GM19324 (cell line): ENCODE measurements around the gene TNS3.

Experiments
- ATAC-seq: cut with Tn5 transposase; IDR thresholded peaks from one replicate; pipeline ENCODE4 v1.9.1; 2021; ENCODE audit warnings: mild to moderate bottlenecking, moderate library complexity; ENCODE audit not compliant: unreplicated experiment, low FRiP score

Gene TNS3

GRCh38 chr7:47254081-47254977 is 327.6 kb downstream of the TNS3 start:
- ATAC-seq, result peak; percentile 82

DNA sequence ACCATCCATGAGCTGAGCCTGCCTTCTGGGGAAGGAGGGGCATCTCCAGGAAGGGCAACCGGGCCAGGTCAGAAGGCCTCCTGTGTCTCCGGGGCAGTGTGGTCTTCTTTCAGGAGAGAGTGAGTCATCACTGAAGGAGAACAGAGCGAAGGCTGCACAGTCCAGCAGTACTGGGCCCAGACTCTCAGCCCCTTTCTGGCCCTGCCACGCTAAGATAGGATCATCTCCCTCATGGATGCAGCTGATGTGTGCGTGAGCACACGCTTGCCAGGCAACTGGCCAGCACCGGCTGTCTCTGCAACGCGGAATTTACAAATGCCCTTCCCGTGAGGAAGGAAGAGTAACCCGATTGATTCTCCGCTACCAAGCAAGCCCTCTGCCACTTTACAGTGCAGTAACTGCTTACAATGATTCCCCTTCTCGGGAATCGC is 328.2 kb downstream of the TNS3 start:
- peak; percentile 22 for ATAC-seq

DNA sequence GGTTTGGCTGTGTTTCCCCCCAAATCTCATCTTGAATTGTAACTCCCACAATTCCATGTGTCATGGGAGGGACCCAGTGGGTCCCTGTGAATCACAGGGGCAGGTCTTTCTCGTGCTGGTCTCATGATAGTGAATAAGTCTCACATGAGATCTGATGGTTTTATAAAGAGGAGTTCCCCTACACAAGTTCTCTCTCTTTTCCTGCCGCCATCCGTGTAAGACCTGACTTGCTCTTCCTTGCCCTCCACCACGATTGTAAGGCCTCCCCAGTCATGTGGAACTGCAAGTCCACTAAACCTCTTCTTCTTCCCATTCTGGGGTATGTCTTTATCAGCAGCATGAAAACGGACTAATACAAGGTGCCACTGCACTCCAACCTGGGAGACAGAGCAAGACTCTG is 329.2 kb downstream of the TNS3 start:
- ATAC-seq, result no peak

- no peak for ATAC-seq
Measured at GRCh38 chr7:47249361-47249760, 332.6 kb downstream of the TNS3 start.

DNA sequence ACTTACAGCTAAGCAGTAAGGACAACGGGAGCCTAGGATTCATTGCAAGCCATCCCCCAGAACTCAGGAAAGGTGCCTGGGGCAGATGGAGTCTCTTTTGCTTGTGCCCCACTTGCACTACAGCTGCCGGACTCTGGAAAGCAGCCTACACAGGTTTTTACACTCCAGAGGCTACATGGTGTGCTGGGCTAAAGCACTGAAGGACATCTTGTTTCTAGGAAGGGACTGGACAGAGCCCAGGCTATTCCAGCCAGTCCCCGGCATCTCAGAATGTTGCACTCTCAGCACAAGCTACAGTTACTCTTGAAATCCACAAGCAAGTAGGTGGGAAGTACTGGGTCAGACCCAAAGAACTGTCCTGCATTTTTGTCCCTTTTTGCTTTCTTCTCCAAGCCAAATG is 333.1 kb downstream of the TNS3 start:
- ATAC-seq, result no peak

- ATAC-seq, result no peak
Measured at GRCh38 chr7:47247132-47247531, 334.8 kb downstream of the TNS3 start.

- no peak for ATAC-seq
Measured at GRCh38 chr7:47244692-47245091, 337.2 kb downstream of the TNS3 start.

DNA sequence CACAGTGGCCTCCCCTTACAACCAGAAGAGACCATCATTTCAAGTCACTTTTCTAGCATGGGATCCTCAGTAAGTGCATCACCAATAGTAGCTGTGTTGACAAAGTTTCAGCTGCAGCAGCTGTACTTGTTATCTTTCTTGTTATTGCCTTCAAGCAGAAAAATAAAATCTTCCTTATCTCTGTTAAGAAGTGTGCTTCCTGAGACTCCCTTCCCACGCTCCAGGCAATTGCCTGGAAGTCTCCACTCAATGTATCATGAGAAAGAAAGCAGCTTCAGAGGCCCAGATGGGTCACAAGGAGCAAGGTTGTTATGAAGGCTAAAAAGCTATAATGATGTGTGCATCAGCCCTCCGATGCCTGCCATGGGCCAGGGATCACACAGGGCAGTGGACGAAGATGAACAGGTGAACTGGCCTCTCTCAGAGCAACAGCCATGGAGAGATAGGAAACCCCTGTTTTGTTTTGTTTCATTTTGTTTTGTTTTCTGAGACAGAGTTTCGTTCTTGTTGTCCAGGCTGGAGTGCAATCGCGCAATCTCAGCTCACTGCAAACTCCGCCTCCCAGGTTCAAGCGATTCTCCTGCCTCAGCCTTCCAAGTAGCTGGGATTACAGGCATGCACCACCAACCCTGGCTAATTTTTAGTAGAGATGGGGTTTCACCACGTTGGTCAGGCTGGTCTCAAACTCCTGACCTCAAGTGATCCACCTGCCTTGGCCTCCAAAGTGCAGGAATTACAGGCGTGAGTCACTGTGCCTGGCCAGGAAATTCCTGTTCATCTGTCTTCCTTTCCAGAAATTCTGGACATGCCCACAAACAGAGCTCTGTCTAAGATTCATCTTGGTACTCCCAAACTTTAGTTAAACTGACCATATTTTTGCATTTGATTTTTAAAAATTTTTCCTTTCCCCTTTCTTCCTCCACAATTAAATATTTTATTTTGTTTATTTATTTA is 340.5 kb downstream of the TNS3 start:
- no peak for ATAC-seq

GRCh38 chr7:47239931-47240421 is 341.9 kb downstream of the TNS3 start:
- no peak for ATAC-seq

GRCh38 chr7:47239034-47239433 is 342.9 kb downstream of the TNS3 start:
- no peak for ATAC-seq

- no peak for ATAC-seq
Measured at GRCh38 chr7:47236480-47237129, 345.3 kb downstream of the TNS3 start.

GRCh38 chr7:47233996-47234395 is 347.9 kb downstream of the TNS3 start:
- ATAC-seq, result no peak

GRCh38 chr7:47232751-47233412 is 349.0 kb downstream of the TNS3 start:
- ATAC-seq, result no peak

DNA sequence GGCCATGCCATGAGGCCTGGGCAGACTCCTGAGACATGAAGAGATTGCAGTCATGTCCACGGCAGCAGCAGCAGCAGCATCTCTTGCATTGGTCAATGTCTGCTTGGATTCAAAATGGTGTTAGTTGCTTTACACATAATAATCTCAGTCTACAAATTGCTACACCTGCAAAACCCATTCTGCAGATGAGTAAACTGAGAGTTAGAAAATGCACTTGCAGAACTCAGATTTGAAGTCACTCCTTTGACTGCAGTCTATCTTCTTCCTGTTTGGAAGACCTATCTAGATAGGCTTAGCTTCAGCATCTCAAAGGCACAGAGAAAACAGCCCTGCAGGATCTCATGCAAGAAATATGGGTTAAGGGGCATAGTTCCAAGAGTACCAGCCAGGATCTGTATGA is 350.3 kb downstream of the TNS3 start:
- no peak for ATAC-seq

DNA sequence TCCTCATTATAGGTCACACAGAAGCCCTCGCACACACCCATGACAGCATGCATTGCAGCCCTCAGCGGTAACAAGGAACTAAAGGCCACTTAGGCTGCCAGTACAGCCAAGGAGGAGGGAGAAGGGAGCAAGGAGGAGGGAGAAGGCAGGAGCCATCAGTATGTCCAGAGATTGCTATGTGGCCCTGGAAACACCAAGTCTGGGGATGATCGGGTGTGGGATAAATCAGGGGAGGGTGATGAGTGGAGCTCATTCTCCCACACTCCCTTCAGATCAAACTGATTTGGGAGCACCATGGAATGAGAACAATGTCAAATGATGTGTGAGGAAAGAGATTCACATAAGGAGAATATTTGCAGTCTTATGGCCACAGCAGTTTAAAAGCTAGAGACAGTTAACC is 350.9 kb downstream of the TNS3 start:
- ATAC-seq, result no peak

- no peak for ATAC-seq
Measured at GRCh38 chr7:47228386-47229014, 353.4 kb downstream of the TNS3 start.

GRCh38 chr7:47227762-47228177 is 354.1 kb downstream of the TNS3 start:
- ATAC-seq, result no peak

GRCh38 chr7:47226696-47227095 is 355.2 kb downstream of the TNS3 start:
- ATAC-seq, result no peak

DNA sequence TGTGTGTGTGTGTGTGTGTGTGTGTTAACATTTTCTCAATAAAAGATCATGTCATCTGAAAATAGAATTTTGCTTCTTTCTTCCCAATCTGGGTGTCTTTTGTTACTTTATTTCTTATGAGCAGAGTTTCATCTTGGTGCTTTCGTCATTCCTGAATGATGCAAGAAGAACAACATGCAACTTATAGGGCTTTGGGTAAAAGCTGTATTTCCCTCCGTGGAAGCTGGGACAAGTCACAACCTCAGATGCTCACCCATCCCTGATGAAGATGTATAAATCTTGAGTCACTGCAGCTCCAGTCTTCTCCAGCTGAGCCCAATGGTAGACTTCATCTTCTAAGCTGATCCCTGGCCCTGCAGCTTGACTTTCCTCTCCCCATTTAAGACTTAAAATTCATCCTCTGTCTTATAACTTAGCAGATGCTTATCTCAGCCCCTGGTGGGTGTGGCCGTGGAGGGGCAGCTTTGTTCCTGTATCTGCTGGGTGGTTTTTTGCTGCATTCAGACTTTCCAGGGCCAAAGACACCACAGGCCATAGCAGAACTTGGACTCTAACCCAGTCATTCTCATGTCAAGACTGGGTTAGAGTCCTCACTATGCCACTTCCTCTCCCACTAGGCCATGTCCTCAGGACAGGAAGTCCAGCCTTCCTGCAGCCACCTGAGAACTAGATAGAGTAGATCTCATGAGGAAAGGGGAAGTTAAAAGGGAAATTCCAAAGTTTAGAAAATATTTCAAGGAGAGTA is 356.4 kb downstream of the TNS3 start:
- no peak for ATAC-seq
